SK-N-SH treated with all-trans-retinoic acid at 6 μM for 48 hours (cell line): ENCODE measurements around the gene CLEC12A.
"Not testable (repeated sequence)": the region's sequence is repeated elsewhere in the genome, so short reads cannot be mapped to it uniquely, and the experiment has no call there.

ENCODE experiments used
- ATAC-seq: fragments of 200-7000 bp; cut with Tn5 transposase; 3 replicates; pipeline ENCODE4 v1.9.1; 2020; ENCODE audit warnings: mild to moderate bottlenecking, moderate library complexity
- BACH2 ChIP-seq: fragments of 250-450 bp; sonication (Bioruptor Pico); IDR thresholded peaks from 2 replicates; pipeline ENCODE4 v1.9.0; 2021; ENCODE audit warnings: mild to moderate bottlenecking, borderline replicate concordance
- CREB5 ChIP-seq: fragments of 250-450 bp; sonication (Bioruptor Pico); IDR thresholded peaks from 2 replicates; pipeline ENCODE4 v1.5.1; 2020; ENCODE audit warnings: low read depth, mild to moderate bottlenecking, moderate library complexity
- CSDC2 ChIP-seq: fragments of 250-450 bp; sonication (Bioruptor Pico); IDR thresholded peaks from 2 replicates; pipeline ENCODE4 v1.5.0; 2020; ENCODE audit warnings: mild to moderate bottlenecking, moderate library complexity
- ESRRG ChIP-seq: fragments of 250-450 bp; sonication (Bioruptor Pico); IDR thresholded peaks from 2 replicates; pipeline ENCODE4 v1.6.1; 2021; ENCODE audit warnings: mild to moderate bottlenecking
- GLIS3 ChIP-seq: fragments of 250-450 bp; sonication (Bioruptor Pico); IDR thresholded peaks from 2 replicates; pipeline ENCODE4 v1.5.0; 2020; ENCODE audit warnings: mild to moderate bottlenecking, moderate library complexity
- ISL1 ChIP-seq: fragments of 250-450 bp; sonication (Bioruptor Pico); IDR thresholded peaks from 2 replicates; pipeline ENCODE4 v2.1.2; 2022; ENCODE audit warnings: mild to moderate bottlenecking, moderate library complexity
- PPARA ChIP-seq: fragments of 250-450 bp; sonication (Bioruptor Pico); IDR thresholded peaks from 2 replicates; pipeline ENCODE4 v1.5.0; 2020; ENCODE audit warnings: mild to moderate bottlenecking, borderline replicate concordance
- SNAI2 ChIP-seq: fragments of 250-450 bp; sonication (Bioruptor Pico); IDR thresholded peaks from 2 replicates; pipeline ENCODE4 v1.5.0; 2020; ENCODE audit warnings: mild to moderate bottlenecking, moderate library complexity
- TCF4 ChIP-seq: fragments of 250-450 bp; sonication (Bioruptor Pico); IDR thresholded peaks from 2 replicates; pipeline ENCODE4 v1.8.0; 2021; ENCODE audit warnings: mild to moderate bottlenecking, moderate library complexity, borderline replicate concordance
- TOX ChIP-seq: fragments of 250-450 bp; sonication (Bioruptor Pico); IDR thresholded peaks from 2 replicates; pipeline ENCODE4 v1.8.0; 2021; ENCODE audit warnings: mild to moderate bottlenecking, moderate library complexity, borderline replicate concordance
- ZC3H10 ChIP-seq: fragments of 250-450 bp; sonication (Bioruptor Pico); IDR thresholded peaks from 2 replicates; pipeline ENCODE4 v1.5.1; 2021; ENCODE audit warnings: mild to moderate bottlenecking, moderate library complexity
- ZFP3 ChIP-seq: fragments of 250-450 bp; sonication (Bioruptor Pico); IDR thresholded peaks from 2 replicates; pipeline ENCODE4 v1.5.0; 2020; ENCODE audit warnings: mild to moderate bottlenecking, moderate library complexity
- ZNF8 ChIP-seq: fragments of 450-650 bp; formaldehyde crosslinking; IDR thresholded peaks from 2 replicates; pipeline ENCODE4 v1.5.0; 2020; ENCODE audit warnings: mild to moderate bottlenecking, moderate library complexity
- TF ChIP-seq, protein P1 (sequence below): fragments of 250-450 bp; sonication (Bioruptor Pico); IDR thresholded peaks from 2 replicates; pipeline ENCODE4 v1.5.1; 2021; ENCODE audit warnings: mild to moderate bottlenecking, moderate library complexity
- TF ChIP-seq, protein P2 (sequence below): fragments of 250-450 bp; sonication (Bioruptor Pico); IDR thresholded peaks from 2 replicates; pipeline ENCODE4 v1.8.0; 2021; ENCODE audit warnings: low read depth, mild to moderate bottlenecking, moderate library complexity, borderline replicate concordance
- TF ChIP-seq, protein P3 (sequence below): fragments of 250-450 bp; sonication (Bioruptor Pico); IDR thresholded peaks from 2 replicates; pipeline ENCODE4 v1.8.0; 2020; ENCODE audit warnings: mild to moderate bottlenecking, moderate library complexity, borderline replicate concordance
- TF ChIP-seq, protein P4 (sequence below): fragments of 250-450 bp; sonication (Bioruptor Pico); IDR thresholded peaks from 2 replicates; pipeline ENCODE4 v1.5.0; 2020; ENCODE audit warnings: mild to moderate bottlenecking, moderate library complexity

CLEC12A gene

GRCh38 chr12:9951026-9951675 lies 20.1 kb upstream of the CLEC12A start:
- no peak for ATAC-seq
- TF ChIP-seq ESRRG (CRISPR knock-in tag) (no peak), ISL1 (CRISPR knock-in tag) (no peak), CREB5 (CRISPR knock-in tag) (no peak), GLIS3 (CRISPR knock-in tag) (no peak), TCF4 (CRISPR knock-in tag) (no peak), CSDC2 (CRISPR knock-in tag) (no peak), TOX (CRISPR knock-in tag) (no peak), SNAI2 (no peak), ZFP3 (CRISPR knock-in tag) (no peak), ZC3H10 (CRISPR knock-in tag) (no peak), PPARA (CRISPR knock-in tag) (no peak)
- TF ChIP-seq, protein P1, sequence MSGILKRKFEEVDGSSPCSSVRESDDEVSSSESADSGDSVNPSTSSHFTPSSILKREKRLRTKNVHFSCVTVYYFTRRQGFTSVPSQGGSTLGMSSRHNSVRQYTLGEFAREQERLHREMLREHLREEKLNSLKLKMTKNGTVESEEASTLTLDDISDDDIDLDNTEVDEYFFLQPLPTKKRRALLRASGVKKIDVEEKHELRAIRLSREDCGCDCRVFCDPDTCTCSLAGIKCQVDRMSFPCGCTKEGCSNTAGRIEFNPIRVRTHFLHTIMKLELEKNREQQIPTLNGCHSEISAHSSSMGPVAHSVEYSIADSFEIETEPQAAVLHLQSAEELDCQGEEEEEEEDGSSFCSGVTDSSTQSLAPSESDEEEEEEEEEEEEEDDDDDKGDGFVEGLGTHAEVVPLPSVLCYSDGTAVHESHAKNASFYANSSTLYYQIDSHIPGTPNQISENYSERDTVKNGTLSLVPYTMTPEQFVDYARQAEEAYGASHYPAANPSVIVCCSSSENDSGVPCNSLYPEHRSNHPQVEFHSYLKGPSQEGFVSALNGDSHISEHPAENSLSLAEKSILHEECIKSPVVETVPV, result no peak
- TF ChIP-seq, protein P2, sequence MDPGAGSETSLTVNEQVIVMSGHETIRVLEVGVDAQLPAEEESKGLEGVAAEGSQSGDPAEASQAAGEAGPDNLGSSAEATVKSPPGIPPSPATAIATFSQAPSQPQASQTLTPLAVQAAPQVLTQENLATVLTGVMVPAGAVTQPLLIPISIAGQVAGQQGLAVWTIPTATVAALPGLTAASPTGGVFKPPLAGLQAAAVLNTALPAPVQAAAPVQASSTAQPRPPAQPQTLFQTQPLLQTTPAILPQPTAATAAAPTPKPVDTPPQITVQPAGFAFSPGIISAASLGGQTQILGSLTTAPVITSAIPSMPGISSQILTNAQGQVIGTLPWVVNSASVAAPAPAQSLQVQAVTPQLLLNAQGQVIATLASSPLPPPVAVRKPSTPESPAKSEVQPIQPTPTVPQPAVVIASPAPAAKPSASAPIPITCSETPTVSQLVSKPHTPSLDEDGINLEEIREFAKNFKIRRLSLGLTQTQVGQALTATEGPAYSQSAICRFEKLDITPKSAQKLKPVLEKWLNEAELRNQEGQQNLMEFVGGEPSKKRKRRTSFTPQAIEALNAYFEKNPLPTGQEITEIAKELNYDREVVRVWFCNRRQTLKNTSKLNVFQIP (CRISPR knock-in tag), result no peak
- TF ChIP-seq, protein P3, sequence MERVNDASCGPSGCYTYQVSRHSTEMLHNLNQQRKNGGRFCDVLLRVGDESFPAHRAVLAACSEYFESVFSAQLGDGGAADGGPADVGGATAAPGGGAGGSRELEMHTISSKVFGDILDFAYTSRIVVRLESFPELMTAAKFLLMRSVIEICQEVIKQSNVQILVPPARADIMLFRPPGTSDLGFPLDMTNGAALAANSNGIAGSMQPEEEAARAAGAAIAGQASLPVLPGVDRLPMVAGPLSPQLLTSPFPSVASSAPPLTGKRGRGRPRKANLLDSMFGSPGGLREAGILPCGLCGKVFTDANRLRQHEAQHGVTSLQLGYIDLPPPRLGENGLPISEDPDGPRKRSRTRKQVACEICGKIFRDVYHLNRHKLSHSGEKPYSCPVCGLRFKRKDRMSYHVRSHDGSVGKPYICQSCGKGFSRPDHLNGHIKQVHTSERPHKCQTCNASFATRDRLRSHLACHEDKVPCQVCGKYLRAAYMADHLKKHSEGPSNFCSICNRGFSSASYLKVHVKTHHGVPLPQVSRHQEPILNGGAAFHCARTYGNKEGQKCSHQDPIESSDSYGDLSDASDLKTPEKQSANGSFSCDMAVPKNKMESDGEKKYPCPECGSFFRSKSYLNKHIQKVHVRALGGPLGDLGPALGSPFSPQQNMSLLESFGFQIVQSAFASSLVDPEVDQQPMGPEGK (CRISPR knock-in tag), result no peak

- not testable (repeated sequence) for ATAC-seq
Observed at GRCh38 chr12:9952954-9953729, 18.1 kb upstream of the CLEC12A start.

DNA sequence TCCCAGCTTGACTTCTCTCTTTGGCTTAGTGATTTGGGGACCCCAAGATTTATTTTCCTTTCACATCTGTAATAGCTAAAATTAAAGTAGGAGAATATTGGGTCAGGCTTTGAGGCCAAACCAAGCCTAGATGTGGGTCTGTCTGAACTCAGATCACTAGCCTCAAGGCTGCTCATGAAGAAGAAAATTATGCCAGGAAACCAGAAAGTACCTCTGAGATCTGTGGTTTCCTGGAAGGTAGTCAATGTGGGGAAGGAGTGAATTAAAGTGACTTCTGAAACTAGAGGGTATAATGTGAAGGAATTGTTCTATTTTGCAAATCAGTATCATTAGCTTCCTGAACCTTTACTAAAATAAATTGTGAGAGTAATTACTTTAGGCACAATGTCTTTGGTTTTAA lies 13.4 kb upstream of the CLEC12A start:
- ATAC-seq, result no peak
- TF ChIP-seq TCF4 (CRISPR knock-in tag) (no peak), ZC3H10 (CRISPR knock-in tag) (no peak), BACH2 (CRISPR knock-in tag) (no peak)
- TF ChIP-seq, protein P4, sequence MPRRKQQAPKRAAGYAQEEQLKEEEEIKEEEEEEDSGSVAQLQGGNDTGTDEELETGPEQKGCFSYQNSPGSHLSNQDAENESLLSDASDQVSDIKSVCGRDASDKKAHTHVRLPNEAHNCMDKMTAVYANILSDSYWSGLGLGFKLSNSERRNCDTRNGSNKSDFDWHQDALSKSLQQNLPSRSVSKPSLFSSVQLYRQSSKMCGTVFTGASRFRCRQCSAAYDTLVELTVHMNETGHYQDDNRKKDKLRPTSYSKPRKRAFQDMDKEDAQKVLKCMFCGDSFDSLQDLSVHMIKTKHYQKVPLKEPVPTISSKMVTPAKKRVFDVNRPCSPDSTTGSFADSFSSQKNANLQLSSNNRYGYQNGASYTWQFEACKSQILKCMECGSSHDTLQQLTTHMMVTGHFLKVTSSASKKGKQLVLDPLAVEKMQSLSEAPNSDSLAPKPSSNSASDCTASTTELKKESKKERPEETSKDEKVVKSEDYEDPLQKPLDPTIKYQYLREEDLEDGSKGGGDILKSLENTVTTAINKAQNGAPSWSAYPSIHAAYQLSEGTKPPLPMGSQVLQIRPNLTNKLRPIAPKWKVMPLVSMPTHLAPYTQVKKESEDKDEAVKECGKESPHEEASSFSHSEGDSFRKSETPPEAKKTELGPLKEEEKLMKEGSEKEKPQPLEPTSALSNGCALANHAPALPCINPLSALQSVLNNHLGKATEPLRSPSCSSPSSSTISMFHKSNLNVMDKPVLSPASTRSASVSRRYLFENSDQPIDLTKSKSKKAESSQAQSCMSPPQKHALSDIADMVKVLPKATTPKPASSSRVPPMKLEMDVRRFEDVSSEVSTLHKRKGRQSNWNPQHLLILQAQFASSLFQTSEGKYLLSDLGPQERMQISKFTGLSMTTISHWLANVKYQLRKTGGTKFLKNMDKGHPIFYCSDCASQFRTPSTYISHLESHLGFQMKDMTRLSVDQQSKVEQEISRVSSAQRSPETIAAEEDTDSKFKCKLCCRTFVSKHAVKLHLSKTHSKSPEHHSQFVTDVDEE, result no peak

DNA sequence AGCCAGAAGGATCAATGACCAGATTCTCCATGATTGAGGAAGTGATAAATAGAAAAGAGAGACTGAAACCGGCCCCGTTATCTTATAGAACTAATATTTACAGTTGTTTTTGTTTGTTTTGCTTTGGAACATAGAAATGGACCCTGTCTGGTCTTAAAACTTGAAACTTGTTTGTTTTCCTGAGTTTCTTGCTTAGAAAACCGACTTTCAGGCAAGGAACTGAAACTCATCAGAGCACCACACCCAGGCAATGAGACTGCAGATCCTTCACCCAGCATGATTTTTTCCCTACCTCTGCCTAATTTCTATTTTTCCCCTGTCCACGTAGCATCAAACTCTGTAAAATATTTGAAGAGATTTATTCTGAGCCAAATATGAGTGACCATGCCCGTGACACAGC lies 10.6 kb upstream of the CLEC12A start:
- no peak for TF ChIP-seq BACH2 (CRISPR knock-in tag)
- TF ChIP-seq TOX (CRISPR knock-in tag), result no peak
- no peak for TF ChIP-seq ZNF8 (CRISPR knock-in tag)
- TF ChIP-seq CREB5 (CRISPR knock-in tag), result no peak
- no peak for ATAC-seq
